Measurements from ENCODE around the gene KREMEN1.

DNA sequence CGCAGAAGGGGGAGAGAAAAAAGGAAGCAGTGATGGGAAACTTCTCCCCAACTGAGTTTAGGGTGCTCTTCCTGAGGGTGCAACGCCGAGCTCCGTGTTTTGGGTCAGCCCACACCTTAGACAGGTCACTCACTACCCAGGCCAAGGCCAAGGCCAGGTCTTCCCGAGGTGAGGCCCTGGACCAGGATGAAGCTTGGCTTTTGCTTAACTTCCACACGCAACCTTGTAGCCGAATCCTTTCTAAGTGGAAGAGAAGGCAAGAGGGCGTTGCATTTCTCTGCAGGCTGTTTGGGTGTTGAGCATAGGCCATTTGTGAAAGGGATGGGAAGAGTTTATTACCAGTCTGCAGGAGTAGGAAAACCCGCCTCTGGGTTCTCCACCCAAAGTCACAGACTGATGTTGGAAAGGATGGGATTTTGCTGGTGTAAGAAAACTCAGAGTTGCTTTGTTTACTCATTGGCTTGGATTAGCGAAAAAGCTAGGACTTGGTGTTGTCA, 1.5 kb downstream of the KREMEN1 start:
- TF ChIP-seq, protein P1, sequence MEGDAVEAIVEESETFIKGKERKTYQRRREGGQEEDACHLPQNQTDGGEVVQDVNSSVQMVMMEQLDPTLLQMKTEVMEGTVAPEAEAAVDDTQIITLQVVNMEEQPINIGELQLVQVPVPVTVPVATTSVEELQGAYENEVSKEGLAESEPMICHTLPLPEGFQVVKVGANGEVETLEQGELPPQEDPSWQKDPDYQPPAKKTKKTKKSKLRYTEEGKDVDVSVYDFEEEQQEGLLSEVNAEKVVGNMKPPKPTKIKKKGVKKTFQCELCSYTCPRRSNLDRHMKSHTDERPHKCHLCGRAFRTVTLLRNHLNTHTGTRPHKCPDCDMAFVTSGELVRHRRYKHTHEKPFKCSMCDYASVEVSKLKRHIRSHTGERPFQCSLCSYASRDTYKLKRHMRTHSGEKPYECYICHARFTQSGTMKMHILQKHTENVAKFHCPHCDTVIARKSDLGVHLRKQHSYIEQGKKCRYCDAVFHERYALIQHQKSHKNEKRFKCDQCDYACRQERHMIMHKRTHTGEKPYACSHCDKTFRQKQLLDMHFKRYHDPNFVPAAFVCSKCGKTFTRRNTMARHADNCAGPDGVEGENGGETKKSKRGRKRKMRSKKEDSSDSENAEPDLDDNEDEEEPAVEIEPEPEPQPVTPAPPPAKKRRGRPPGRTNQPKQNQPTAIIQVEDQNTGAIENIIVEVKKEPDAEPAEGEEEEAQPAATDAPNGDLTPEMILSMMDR (IDR thresholded peaks at IDR 0.05; ENCODE audit: insufficient read depth, low read length), result no peak
- TF ChIP-seq POLR2AphosphoS5 (IDR thresholded peaks at IDR 0.05; ENCODE audit: low read depth) (no peak), GABPA (IDR thresholded peaks at IDR 0.05; ENCODE audit: low read depth) (no peak), SPI1 (IDR thresholded peaks at IDR 0.05; ENCODE audit: borderline replicate concordance, low read depth) (no peak)
- TF ChIP-seq, protein P2, sequence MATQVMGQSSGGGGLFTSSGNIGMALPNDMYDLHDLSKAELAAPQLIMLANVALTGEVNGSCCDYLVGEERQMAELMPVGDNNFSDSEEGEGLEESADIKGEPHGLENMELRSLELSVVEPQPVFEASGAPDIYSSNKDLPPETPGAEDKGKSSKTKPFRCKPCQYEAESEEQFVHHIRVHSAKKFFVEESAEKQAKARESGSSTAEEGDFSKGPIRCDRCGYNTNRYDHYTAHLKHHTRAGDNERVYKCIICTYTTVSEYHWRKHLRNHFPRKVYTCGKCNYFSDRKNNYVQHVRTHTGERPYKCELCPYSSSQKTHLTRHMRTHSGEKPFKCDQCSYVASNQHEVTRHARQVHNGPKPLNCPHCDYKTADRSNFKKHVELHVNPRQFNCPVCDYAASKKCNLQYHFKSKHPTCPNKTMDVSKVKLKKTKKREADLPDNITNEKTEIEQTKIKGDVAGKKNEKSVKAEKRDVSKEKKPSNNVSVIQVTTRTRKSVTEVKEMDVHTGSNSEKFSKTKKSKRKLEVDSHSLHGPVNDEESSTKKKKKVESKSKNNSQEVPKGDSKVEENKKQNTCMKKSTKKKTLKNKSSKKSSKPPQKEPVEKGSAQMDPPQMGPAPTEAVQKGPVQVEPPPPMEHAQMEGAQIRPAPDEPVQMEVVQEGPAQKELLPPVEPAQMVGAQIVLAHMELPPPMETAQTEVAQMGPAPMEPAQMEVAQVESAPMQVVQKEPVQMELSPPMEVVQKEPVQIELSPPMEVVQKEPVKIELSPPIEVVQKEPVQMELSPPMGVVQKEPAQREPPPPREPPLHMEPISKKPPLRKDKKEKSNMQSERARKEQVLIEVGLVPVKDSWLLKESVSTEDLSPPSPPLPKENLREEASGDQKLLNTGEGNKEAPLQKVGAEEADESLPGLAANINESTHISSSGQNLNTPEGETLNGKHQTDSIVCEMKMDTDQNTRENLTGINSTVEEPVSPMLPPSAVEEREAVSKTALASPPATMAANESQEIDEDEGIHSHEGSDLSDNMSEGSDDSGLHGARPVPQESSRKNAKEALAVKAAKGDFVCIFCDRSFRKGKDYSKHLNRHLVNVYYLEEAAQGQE (IDR thresholded peaks at IDR 0.05; ENCODE audit: insufficient replicate concordance, low read depth), result no peak

Data from HL-60 (cell line).